GM23248 (cell line): ENCODE measurements around the gene PNMA6E. TPM values are rescaled to one million over a fixed set of nuclear protein-coding genes. Genes with fewer than 3 reads are reported as not detected.
A peak's percentile ranks its signal among the peaks of the same experiment; 100 is the strongest.

ENCODE experiments used
- DNase-seq: peaks from one replicate; pipeline ENCODE4 v3.0.0-alpha.2; 2015
- H2AFZ ChIP-seq: fragments of 200-600 bp; sonication (generic); 2 replicates; pipeline ENCODE4 v1.6.1; 2016; ENCODE audit warnings: antibody characterized with exemption
- H3F3A ChIP-seq: fragments of 200-600 bp; sonication (generic); 2 replicates; pipeline ENCODE4 v1.6.1; 2016; ENCODE audit warnings: mild to moderate bottlenecking, antibody characterized with exemption, mixed run types; ENCODE audit not compliant: insufficient read depth
- H3K27ac ChIP-seq: fragments of 200-600 bp; sonication (generic); 2 replicates; pipeline ENCODE4 v1.5.1; 2016; ENCODE audit warnings: mild to moderate bottlenecking
- H3K27me3 ChIP-seq: fragments of 200-600 bp; sonication (generic); replicated peaks from 2 replicates; pipeline ENCODE4 v1.6.1; 2016; ENCODE audit warnings: mild to moderate bottlenecking; ENCODE audit not compliant: insufficient read depth
- H3K36me3 ChIP-seq: fragments of 200-600 bp; sonication (generic); 2 replicates; pipeline ENCODE4 v1.6.1; 2016; ENCODE audit warnings: low read depth, mild to moderate bottlenecking
- H3K4me1 ChIP-seq: fragments of 200-600 bp; sonication (generic); 2 replicates; pipeline ENCODE4 v1.6.1; 2016; ENCODE audit warnings: mild to moderate bottlenecking; ENCODE audit not compliant: insufficient read depth
- H3K4me2 ChIP-seq: fragments of 200-600 bp; sonication (generic); one replicate; pipeline ENCODE4 v1.6.1; 2016; ENCODE audit warnings: mild to moderate bottlenecking; ENCODE audit not compliant: unreplicated experiment
- H3K4me3 ChIP-seq: fragments of 200-600 bp; sonication (generic); 2 replicates; pipeline ENCODE4 v1.5.1; 2016; ENCODE audit warnings: mild to moderate bottlenecking
- H3K79me2 ChIP-seq: fragments of 200-600 bp; sonication (generic); 2 replicates; pipeline ENCODE4 v1.6.1; 2016; ENCODE audit warnings: mild to moderate bottlenecking; ENCODE audit not compliant: insufficient read depth
- H3K9ac ChIP-seq: fragments of 200-600 bp; sonication (generic); 2 replicates; pipeline ENCODE4 v1.6.1; 2016; ENCODE audit warnings: mild to moderate bottlenecking
- H3K9me2 ChIP-seq: fragments of 200-600 bp; sonication (generic); 2 replicates; pipeline ENCODE4 v1.6.1; 2016; ENCODE audit warnings: mixed run types, mild to moderate bottlenecking, moderate library complexity; ENCODE audit not compliant: insufficient read depth
- H3K9me3 ChIP-seq: fragments of 200-600 bp; sonication (generic); one replicate; pipeline ENCODE4 v1.6.1; 2017; ENCODE audit warnings: low read depth
- H4K20me1 ChIP-seq: fragments of 200-600 bp; sonication (generic); 2 replicates; pipeline ENCODE4 v1.6.0; 2016; ENCODE audit not compliant: insufficient read depth
- EZH2 ChIP-seq: fragments of 200-600 bp; sonication (generic); IDR thresholded peaks from 2 replicates; pipeline ENCODE4 v1.6.1; 2018; ENCODE audit warnings: antibody characterized with exemption, mild to moderate bottlenecking; ENCODE audit not compliant: insufficient read depth, poor library complexity, severe bottlenecking
- EZH2phosphoT487 ChIP-seq: fragments of 200-600 bp; sonication (generic); IDR thresholded peaks from 2 replicates; pipeline ENCODE4 v1.6.1; 2018; ENCODE audit warnings: antibody characterized with exemption, moderate library complexity, mild to moderate bottlenecking, low read depth; ENCODE audit not compliant: insufficient read depth
- WGBS, 2 experiments: methylation state at CpG; one replicate each; pipeline ENCODE4 v1.1.6; 2015 to 2017; ENCODE audit warnings: low lambda C conversion rate in 2 of 2, low coverage in 1 of 2; ENCODE audit errors: missing lambda C conversion rate in 2 of 2; 5-methylcytosine and 5-hydroxymethylcytosine counted together
- in situ Hi-C: fragments of 300-500 bp; cut with MboI; formaldehyde crosslinking; loops from 2 replicates; pipeline ENCODE4 v1.15.0; 2020
- polyA plus RNA-seq: library from polyadenylated mRNA; unstranded; fragments of >200 nt; fragmentation: Nextera tagmentation; extraction: Ambion mirVana; gene quantifications from 2 replicates; pipeline ENCODE4 v1.2.1, GENCODE V29; 2016
- total RNA-seq: library from RNA; depleted of rRNA; stranded (reverse); fragments of >200 nt; shearing (Covaris generic); gene quantifications from 2 replicates; pipeline ENCODE4 v1.2.3, GENCODE V29; 2014

PNMA6E gene
- total and polyA plus RNA-seq, 2 experiments from 2014 or later, result not detected

GRCh38 chrX:153440556-153441135 is 39.5 kb upstream of the PNMA6E start:
- H3K9me2 ChIP-seq, result no peaks in the 10 kb centered on the region
- no peak overlapping the region for H2AFZ ChIP-seq
- no peaks in the 10 kb centered on the region for H3K4me1 ChIP-seq
- TF ChIP-seq EZH2phosphoT487, result no peak
- no peak for TF ChIP-seq EZH2
- H3K9ac ChIP-seq, result no peak overlapping the region
- DNase-seq, result no peak
- no peak overlapping the region for H3K4me2 ChIP-seq
- no peaks in the 10 kb centered on the region for H3K9me3 ChIP-seq
- no peaks in the 10 kb centered on the region for H3K79me2 ChIP-seq
- H4K20me1 ChIP-seq, result no peaks in the 10 kb centered on the region
- no peaks in the 10 kb centered on the region for H3K36me3 ChIP-seq
- in situ Hi-C loops, result loop anchor here (25.0 kb wide), 1 partner anchor 403 kb away; no protein-coding TSS in a partner anchor
- WGBS, 2 experiments, result 47 to 49% methylated on average over 12 to 13 of the region's 13 CpGs
- no peak overlapping the region for H3K27ac ChIP-seq
- H3K27me3 ChIP-seq, result no peaks in the 10 kb centered on the region
- H3K4me3 ChIP-seq, result no peak overlapping the region
- no peaks in the 10 kb centered on the region for H3F3A ChIP-seq

- Histone ChIP-seq H3K4me3 (no peak overlapping the region), H3K9ac (no peak overlapping the region), H2AFZ (no peak overlapping the region), H3K9me3 (no peaks in the 10 kb centered on the region), H3K9me2 (no peaks in the 10 kb centered on the region), H3K4me1 (no peaks in the 10 kb centered on the region), H3K36me3 (no peaks in the 10 kb centered on the region), H3K27me3 (no peaks in the 10 kb centered on the region), H3K27ac (no peak overlapping the region), H3F3A (no peaks in the 10 kb centered on the region), H4K20me1 (no peaks in the 10 kb centered on the region), H3K4me2 (no peak overlapping the region), H3K79me2 (no peaks in the 10 kb centered on the region)
- 81 to 100% methylated on average over 3 to 4 of the region's 4 CpGs for WGBS, 2 experiments
- no peak for DNase-seq
- in situ Hi-C loops, result loop anchor here (25.0 kb wide), 1 partner anchor 403 kb away; no protein-coding TSS in a partner anchor
- TF ChIP-seq EZH2phosphoT487, result no peak
Measured at GRCh38 chrX:153439977-153440376, 38.8 kb upstream of the PNMA6E start.

DNA sequence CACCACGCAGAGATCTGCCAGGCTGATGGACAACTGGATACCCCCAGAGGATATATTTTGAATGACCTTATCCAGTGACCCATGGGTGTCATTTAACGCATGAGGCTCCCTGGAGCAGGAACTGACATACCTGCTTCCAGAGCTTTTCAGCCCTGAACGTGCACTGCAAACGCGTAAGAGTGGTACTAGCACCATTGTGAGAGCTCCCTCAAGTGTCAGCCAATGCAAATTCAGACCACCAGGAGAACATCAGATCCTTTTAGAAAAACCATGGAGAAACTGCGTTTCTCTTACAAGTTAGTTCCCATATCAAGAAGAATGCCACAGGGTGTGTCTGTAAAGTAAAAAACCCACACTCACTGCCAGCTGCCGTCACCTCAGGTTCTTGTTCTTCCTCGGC is 37.4 kb upstream of the PNMA6E start:
- no peaks in the 10 kb centered on the region for H3K9me2 ChIP-seq
- no peaks in the 10 kb centered on the region for H3K79me2 ChIP-seq
- 1 to 2% methylated on average over 7 to 8 of the region's 8 CpGs for WGBS, 2 experiments
- no peaks in the 10 kb centered on the region for H4K20me1 ChIP-seq
- no peak overlapping the region for H3K9ac ChIP-seq
- in situ Hi-C loops, result loop anchor here (25.0 kb wide), 1 partner anchor 401 kb away; no protein-coding TSS in a partner anchor
- no peaks in the 10 kb centered on the region for H3K36me3 ChIP-seq
- H2AFZ ChIP-seq, result no peak overlapping the region
- H3K4me3 ChIP-seq, result no peak overlapping the region
- H3K4me2 ChIP-seq, result no peak overlapping the region
- no peaks in the 10 kb centered on the region for H3K27me3 ChIP-seq
- no peak overlapping the region for H3K27ac ChIP-seq
- H3K4me1 ChIP-seq, result no peaks in the 10 kb centered on the region
- TF ChIP-seq EZH2phosphoT487, result no peak
- TF ChIP-seq EZH2, result no peak
- H3K9me3 ChIP-seq, result no peaks in the 10 kb centered on the region
- H3F3A ChIP-seq, result no peaks in the 10 kb centered on the region
- peak; percentile 49 for DNase-seq

- Histone ChIP-seq H4K20me1 (no peaks in the 10 kb centered on the region), H2AFZ (no peak overlapping the region), H3K27me3 (no peaks in the 10 kb centered on the region), H3K9me3 (no peaks in the 10 kb centered on the region), H3K4me3 (no peak overlapping the region), H3K36me3 (no peaks in the 10 kb centered on the region), H3K27ac (no peak overlapping the region), H3F3A (no peaks in the 10 kb centered on the region), H3K79me2 (no peaks in the 10 kb centered on the region), H3K9ac (no peak overlapping the region), H3K4me1 (no peaks in the 10 kb centered on the region), H3K4me2 (no peak overlapping the region), H3K9me2 (no peaks in the 10 kb centered on the region)
- TF ChIP-seq EZH2 (no peak), EZH2phosphoT487 (no peak)
- in situ Hi-C loops, result loop anchor here (25.0 kb wide), 1 partner anchor 399 kb away; no protein-coding TSS in a partner anchor
- 13 to 33% methylated on average over 3 of the region's 3 CpGs for WGBS, 2 experiments
- no peak for DNase-seq
Measured at GRCh38 chrX:153435845-153436244, 34.7 kb upstream of the PNMA6E start.
